ENCODE results near the gene SBNO2. TPM values are rescaled to one million over a fixed set of nuclear protein-coding genes. Genes with fewer than 3 reads are reported as not detected.

The SBNO2 gene
- total and polyA plus RNA-seq, 2 donors (not counting 3 experiments of a cell fraction or from before 2014, with no cell fraction given): 31.4 to 65.7 TPM

DNA sequence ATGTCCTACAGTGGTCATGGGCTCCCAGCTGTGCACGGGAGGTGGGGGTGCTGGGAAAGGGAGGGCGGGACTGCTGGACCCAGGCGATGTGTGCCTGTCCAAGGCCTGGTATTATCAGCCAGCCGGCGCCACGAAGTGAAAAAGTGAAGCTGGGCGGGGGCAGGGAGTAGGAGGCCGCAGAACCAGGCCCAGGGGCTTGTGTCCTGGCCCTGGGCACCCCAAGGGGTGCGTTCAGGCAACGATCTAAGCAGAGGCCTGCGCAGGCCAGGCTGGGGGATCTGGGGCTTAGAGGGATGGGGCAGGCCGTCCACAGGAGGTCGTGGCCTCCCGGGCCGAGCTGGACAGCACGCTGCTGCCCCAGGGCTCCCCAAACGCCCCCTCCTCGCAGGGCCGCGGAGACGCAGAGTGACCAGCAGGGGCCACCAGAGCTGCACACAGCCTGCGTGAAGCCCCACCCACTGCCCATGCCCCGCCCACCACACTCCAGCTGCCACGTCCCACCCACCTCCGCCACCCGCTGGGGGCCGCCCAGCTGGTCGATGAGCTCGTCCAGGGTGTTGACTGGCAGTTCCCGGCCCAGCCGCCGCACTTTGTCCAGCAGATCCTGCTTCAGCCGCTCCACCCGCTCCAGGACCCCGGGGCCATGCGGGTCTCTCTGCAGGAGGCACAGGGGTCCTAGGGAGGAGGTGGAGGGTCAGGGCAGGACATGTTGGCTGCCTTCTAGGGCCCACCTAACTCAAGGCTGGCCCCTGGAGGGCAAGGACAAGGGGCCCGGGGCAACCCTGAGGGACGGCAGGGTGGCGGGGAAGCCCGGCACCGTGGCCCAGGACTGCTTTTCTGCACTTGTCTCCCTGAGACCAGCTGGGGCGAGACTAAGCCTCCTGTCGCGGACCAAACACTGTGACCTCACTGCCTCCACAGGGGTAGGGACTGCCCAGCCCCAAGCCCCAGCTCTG is 60.8 kb downstream of the SBNO2 start:
- intact Hi-C loops (cut with micrococcal nuclease) (loop anchor here (1.0 to 5.0 kb wide), 3 partner anchors 10 to 127 kb away; partner anchors contain the start of gene ATP5F1D), dilution Hi-C loops (cut with MboI; ENCODE audit: extremely low pct_ligation_motif_present, low sequenced_read_pairs) (no loop called here)
- no peaks in the 10 kb centered on the region for H3K79me2 ChIP-seq (ENCODE audit: control insufficient read depth, insufficient read depth, low read length)
- ChIA-PET POLR2A (interaction anchor here (0.6 to 0.8 kb wide), 4 partner anchors 10 to 101 kb away, joined by 3 to 7 read pairs (median 5); no protein-coding TSS in a partner anchor), CTCF (interaction anchor here (0.6 to 4.4 kb wide), 37 partner anchors 9 to 156 kb away, joined by 3 to 80 read pairs (median 6); partner anchors contain the start of genes ARHGAP45, ATP5F1D, CIRBP and GPX4)
- H3K9ac ChIP-seq (replicated peaks; ENCODE audit: extremely low read depth, insufficient read depth, low read length): no peak overlapping the region
- H3K4me2 ChIP-seq (ENCODE audit: insufficient read depth, low read length): no peak overlapping the region
- peaks cover 5% of the 10 kb centered on the region for H3K4me1 ChIP-seq (ENCODE audit: control insufficient read depth, extremely low read depth, insufficient read depth, low read length)
- no peaks in the 10 kb centered on the region for H4K20me1 ChIP-seq (replicated peaks; ENCODE audit: control insufficient read depth, extremely low read depth, insufficient read depth, low read length)
- TF ChIP-seq MYC (IDR thresholded peaks at IDR 0.05; ENCODE audit: low read depth, low read length) (no peak), POLR2A (IDR thresholded peaks at IDR 0.05; ENCODE audit: low read depth, low read length) (peak; percentile 56), EZH2 (IDR thresholded peaks at IDR 0.05; ENCODE audit: borderline replicate concordance, low read depth, low read length, severe bottlenecking) (no peak), POLR2AphosphoS5 (IDR thresholded peaks at IDR 0.05; ENCODE audit: insufficient read depth, low read depth, low read length) (peak; percentile 78), JUN (IDR thresholded peaks at IDR 0.05; ENCODE audit: borderline replicate concordance, insufficient read depth, insufficient read length, low read depth) (no peak), GATA2 (IDR thresholded peaks at IDR 0.05; ENCODE audit: insufficient read depth, insufficient read length, low read depth, low read length) (no peak), FOS (IDR thresholded peaks at IDR 0.05; ENCODE audit: borderline replicate concordance, insufficient read depth, low read length) (no peak)
- TF ChIP-seq, protein P1, sequence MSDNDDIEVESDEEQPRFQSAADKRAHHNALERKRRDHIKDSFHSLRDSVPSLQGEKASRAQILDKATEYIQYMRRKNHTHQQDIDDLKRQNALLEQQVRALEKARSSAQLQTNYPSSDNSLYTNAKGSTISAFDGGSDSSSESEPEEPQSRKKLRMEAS (IDR thresholded peaks at IDR 0.05; ENCODE audit: insufficient read depth, insufficient read length): peak; percentile 13
- TF ChIP-seq, protein P2, sequence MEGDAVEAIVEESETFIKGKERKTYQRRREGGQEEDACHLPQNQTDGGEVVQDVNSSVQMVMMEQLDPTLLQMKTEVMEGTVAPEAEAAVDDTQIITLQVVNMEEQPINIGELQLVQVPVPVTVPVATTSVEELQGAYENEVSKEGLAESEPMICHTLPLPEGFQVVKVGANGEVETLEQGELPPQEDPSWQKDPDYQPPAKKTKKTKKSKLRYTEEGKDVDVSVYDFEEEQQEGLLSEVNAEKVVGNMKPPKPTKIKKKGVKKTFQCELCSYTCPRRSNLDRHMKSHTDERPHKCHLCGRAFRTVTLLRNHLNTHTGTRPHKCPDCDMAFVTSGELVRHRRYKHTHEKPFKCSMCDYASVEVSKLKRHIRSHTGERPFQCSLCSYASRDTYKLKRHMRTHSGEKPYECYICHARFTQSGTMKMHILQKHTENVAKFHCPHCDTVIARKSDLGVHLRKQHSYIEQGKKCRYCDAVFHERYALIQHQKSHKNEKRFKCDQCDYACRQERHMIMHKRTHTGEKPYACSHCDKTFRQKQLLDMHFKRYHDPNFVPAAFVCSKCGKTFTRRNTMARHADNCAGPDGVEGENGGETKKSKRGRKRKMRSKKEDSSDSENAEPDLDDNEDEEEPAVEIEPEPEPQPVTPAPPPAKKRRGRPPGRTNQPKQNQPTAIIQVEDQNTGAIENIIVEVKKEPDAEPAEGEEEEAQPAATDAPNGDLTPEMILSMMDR (IDR thresholded peaks at IDR 0.05; ENCODE audit: extremely low read depth in 1 of 2, insufficient read depth in 1 of 2, low read depth in 1 of 2, low read length in 2 of 2): peak; percentile 79 to 94
- no TSS peak for BruUV-seq (replicated peaks)
- peaks cover 9 to 46% of the 10 kb centered on the region in 2 experiments for H3K36me3 ChIP-seq (ENCODE audit: control insufficient read depth in 2 of 2, extremely low read depth in 1 of 2, insufficient read depth in 2 of 2, low read length in 2 of 2)
- no peaks in the 10 kb centered on the region for H3K27me3 ChIP-seq (ENCODE audit: control insufficient read depth in 2 of 2, insufficient read depth in 2 of 2, low read length in 2 of 2)
- H3K9me3 ChIP-seq (replicated peaks; ENCODE audit: control insufficient read depth, insufficient read depth, low read length): no peaks in the 10 kb centered on the region
- H3K4me3 ChIP-seq (replicated peaks in 1 of 3; ENCODE audit: insufficient read depth in 1 of 3, low read depth in 1 of 3, low read length in 3 of 3): no peak overlapping the region
- no peak overlapping the region for H2AFZ ChIP-seq (ENCODE audit: low read depth, low read length)
- H3K27ac ChIP-seq (ENCODE audit: insufficient read depth, low read depth, low read length): no peak overlapping the region
- peak; percentile 93 for DNase-seq (ENCODE audit: low read depth, low spot score)
- H3K9me1 ChIP-seq (replicated peaks; ENCODE audit: control insufficient read depth, extremely low read depth, insufficient read depth, low read length): no peaks in the 10 kb centered on the region
- peak; percentile 81 for FAIRE-seq

All from endothelial cell of umbilical vein (primary cell).